ENCODE data around the gene COL6A5.
"Not testable (repeated sequence)": the region's sequence is repeated elsewhere in the genome, so short reads cannot be mapped to it uniquely, and the experiment has no call there.

COL6A5 gene

GRCh38 chr3:130448155-130448554, 102.7 kb downstream of the COL6A5 start:
- not testable (repeated sequence) for DNase-seq

GRCh38 chr3:130456540-130456939, 111.1 kb downstream of the COL6A5 start:
- DNase-seq, result no peak

GRCh38 chr3:130457671-130458070, 112.2 kb downstream of the COL6A5 start:
- no peak for DNase-seq

- no peak for DNase-seq
These were observed 114.5 kb downstream of the COL6A5 start for GRCh38 chr3:130459944-130460343.

- no peak for DNase-seq
These were observed 116.6 kb downstream of the COL6A5 start for GRCh38 chr3:130462089-130462488.

GRCh38 chr3:130463221-130463620, 117.7 kb downstream of the COL6A5 start:
- no peak for DNase-seq

- DNase-seq, result no peak
These were observed 120.0 kb downstream of the COL6A5 start for GRCh38 chr3:130465521-130465920.

GRCh38 chr3:130468311-130468710, 122.8 kb downstream of the COL6A5 start:
- DNase-seq, result no peak

- DNase-seq, result no peak
These were observed 124.7 kb downstream of the COL6A5 start for GRCh38 chr3:130470126-130470525.

- DNase-seq, result no peak
These were observed 127.9 kb downstream of the COL6A5 start for GRCh38 chr3:130473416-130473815.

- DNase-seq, result peak; percentile 58 to 80
These were observed 135.3 kb downstream of the COL6A5 start for GRCh38 chr3:130480736-130481135.

GRCh38 chr3:130488288-130488687, 142.8 kb downstream of the COL6A5 start:
- no peak for DNase-seq

- no peak for DNase-seq
These were observed 143.4 kb downstream of the COL6A5 start for GRCh38 chr3:130488769-130489450.

GRCh38 chr3:130490241-130490640, 144.8 kb downstream of the COL6A5 start:
- DNase-seq, result no peak

- DNase-seq, result no peak
These were observed 146.0 kb downstream of the COL6A5 start for GRCh38 chr3:130491431-130491830.

GRCh38 chr3:130504701-130505100, 159.2 kb downstream of the COL6A5 start:
- DNase-seq, result no peak

GRCh38 chr3:130506031-130506430, 160.6 kb downstream of the COL6A5 start:
- no peak for DNase-seq

- DNase-seq, result no peak
These were observed 162.3 kb downstream of the COL6A5 start for GRCh38 chr3:130507746-130508145.

- no peak for DNase-seq
These were observed 163.5 kb downstream of the COL6A5 start for GRCh38 chr3:130509008-130509407.

GRCh38 chr3:130514681-130515080, 169.2 kb downstream of the COL6A5 start:
- no peak for DNase-seq

GRCh38 chr3:130515755-130516154, 170.3 kb downstream of the COL6A5 start:
- DNase-seq, result no peak

GRCh38 chr3:130516645-130517512, 171.4 kb downstream of the COL6A5 start, which contains the start of gene COL6A6:
Gene COL6A6 (plus strand): TSS chr3:130517177. CDS start chr3:130560365, 43,188 bp downstream.
- no peak for DNase-seq

- DNase-seq, result no peak
These were observed 172.1 kb downstream of the COL6A5 start for GRCh38 chr3:130517602-130518001.

GRCh38 chr3:130519754-130520153, 174.3 kb downstream of the COL6A5 start:
- no peak for DNase-seq

All from Kasumi-1 (cell line).